ENCODE data around the gene NUDT2. TPM values are rescaled to one million over a fixed set of nuclear protein-coding genes. Genes with fewer than 3 reads are reported as not detected.

Gene NUDT2
- polyA plus RNA-seq, 1 donor from 2014 or later = 62.6 TPM

- Histone ChIP-seq H3K9ac (ENCODE audit: low read length) (no peak overlapping the region), H3K27me3 (ENCODE audit: insufficient read depth, low read depth, low read length) (peaks cover 26% of the 10 kb centered on the region), H3K36me3 (ENCODE audit: insufficient read depth, low read length) (no peaks in the 10 kb centered on the region), H3K9me3 (ENCODE audit: low read length) (no peaks in the 10 kb centered on the region), H4K20me1 (ENCODE audit: insufficient read depth) (no peaks in the 10 kb centered on the region), H3K4me3 (ENCODE audit: low read length) (no peak overlapping the region), H3K27ac (ENCODE audit: low read length) (no peak overlapping the region), H3K79me2 (replicated peaks; ENCODE audit: insufficient read depth, low read length) (no peaks in the 10 kb centered on the region), H3F3A (ENCODE audit: insufficient read depth, low read length, poor library complexity, severe bottlenecking) (no peaks in the 10 kb centered on the region), H2AFZ (ENCODE audit: low read depth, low read length) (no peak overlapping the region), H3K4me2 (ENCODE audit: low read length) (no peak overlapping the region), H3K9me2 (ENCODE audit: insufficient read depth, low read length) (no peaks in the 10 kb centered on the region)
- no peak for TF ChIP-seq EP300 (conservative IDR thresholded peaks at IDR 0.05; ENCODE audit: poor library complexity, severe bottlenecking)
- peak; percentile 65 for TF ChIP-seq RAD21 (conservative IDR thresholded peaks at IDR 0.05)
- peak; percentile 78 for TF ChIP-seq CTCF (IDR thresholded peaks at IDR 0.05; ENCODE audit: poor library complexity, severe bottlenecking)
- TF ChIP-seq SMC3 (conservative IDR thresholded peaks at IDR 0.05; ENCODE audit: poor library complexity) = peak; percentile 62
These were observed 50.1 kb downstream of the NUDT2 start for GRCh38 chr9:34379334-34380033.

GRCh38 chr9:34380034-34380510 lies 50.7 kb downstream of the NUDT2 start:
- Histone ChIP-seq H3F3A (ENCODE audit: insufficient read depth, low read length, poor library complexity, severe bottlenecking) (no peaks in the 10 kb centered on the region), H3K9ac (ENCODE audit: low read length) (no peak overlapping the region), H4K20me1 (ENCODE audit: insufficient read depth) (no peaks in the 10 kb centered on the region), H3K4me2 (ENCODE audit: low read length) (no peak overlapping the region), H3K36me3 (ENCODE audit: insufficient read depth, low read length) (no peaks in the 10 kb centered on the region), H2AFZ (ENCODE audit: low read depth, low read length) (no peak overlapping the region), H3K9me2 (ENCODE audit: insufficient read depth, low read length) (no peaks in the 10 kb centered on the region), H3K79me2 (replicated peaks; ENCODE audit: insufficient read depth, low read length) (no peaks in the 10 kb centered on the region), H3K27me3 (ENCODE audit: insufficient read depth, low read depth, low read length) (peaks cover 26% of the 10 kb centered on the region), H3K4me3 (ENCODE audit: low read length) (peak overlapping the region; percentile 61), H3K27ac (ENCODE audit: low read length) (no peak overlapping the region), H3K9me3 (ENCODE audit: low read length) (no peaks in the 10 kb centered on the region)
- no peak for TF ChIP-seq TAF1 (IDR thresholded peaks at IDR 0.05; ENCODE audit: low read depth)
- no peak for TF ChIP-seq MXI1 (conservative IDR thresholded peaks at IDR 0.05; ENCODE audit: poor library complexity, severe bottlenecking)
- no peak for TF ChIP-seq SMC3 (conservative IDR thresholded peaks at IDR 0.05; ENCODE audit: poor library complexity)
- TF ChIP-seq EP300 (conservative IDR thresholded peaks at IDR 0.05; ENCODE audit: poor library complexity, severe bottlenecking) = no peak
- TF ChIP-seq EZH2 (IDR thresholded peaks at IDR 0.05; ENCODE audit: borderline replicate concordance, insufficient read depth, low read length, poor library complexity, severe bottlenecking) = no peak
- TF ChIP-seq RAD21 (conservative IDR thresholded peaks at IDR 0.05) = no peak
- TF ChIP-seq REST (IDR thresholded peaks at IDR 0.05; ENCODE audit: borderline replicate concordance) = no peak
- TF ChIP-seq POLR2AphosphoS5 (IDR thresholded peaks at IDR 0.05) = no peak
- no peak for TF ChIP-seq CTCF (IDR thresholded peaks at IDR 0.05; ENCODE audit: poor library complexity, severe bottlenecking)

Data from neural cell (in vitro differentiated cells).